ENCODE results near the gene RYR1.

Gene RYR1

GRCh38 chr19:38452430-38453366 lies 19.2 kb downstream of the RYR1 start:
- Histone ChIP-seq H2AFZ (ENCODE audit: low read depth, low read length) (no peak overlapping the region), H3K36me3 (replicated peaks; ENCODE audit: low read depth, low read length) (peaks cover 10% of the 10 kb centered on the region), H3K79me2 (ENCODE audit: low read length) (no peaks in the 10 kb centered on the region), H3K9ac (ENCODE audit: low read length) (no peak overlapping the region), H3K9me3 (ENCODE audit: insufficient read depth, low read length) (no peaks in the 10 kb centered on the region), H3K4me1 (ENCODE audit: low read length) (no peaks in the 10 kb centered on the region), H3K27ac (ENCODE audit: low read length) (no peak overlapping the region), H3K4me3 (ENCODE audit: low read length) (no peak overlapping the region), H3K4me2 (ENCODE audit: low read length) (no peak overlapping the region), H3K27me3 (ENCODE audit: low read depth, low read length) (no peaks in the 10 kb centered on the region), H4K20me1 (ENCODE audit: insufficient read depth, low read length) (peaks cover 4% of the 10 kb centered on the region; the same call in 1 of the 2 replicates)
- TF ChIP-seq EZH2phosphoT487 (IDR thresholded peaks at IDR 0.05; ENCODE audit: low read depth) (no peak), CTCF (IDR thresholded peaks at IDR 0.05; ENCODE audit: low read depth, low read length) (no peak)

GRCh38 chr19:38453596-38453995 lies 20.1 kb downstream of the RYR1 start:
- TF ChIP-seq EZH2phosphoT487 (IDR thresholded peaks at IDR 0.05; ENCODE audit: low read depth) (no peak), CTCF (IDR thresholded peaks at IDR 0.05; ENCODE audit: low read depth, low read length) (no peak)

GRCh38 chr19:38455031-38455430 lies 21.5 kb downstream of the RYR1 start:
- H3K27me3 ChIP-seq (ENCODE audit: low read depth, low read length): no peaks in the 10 kb centered on the region
- H3K9me3 ChIP-seq (ENCODE audit: insufficient read depth, low read length): no peaks in the 10 kb centered on the region
- TF ChIP-seq EZH2phosphoT487 (IDR thresholded peaks at IDR 0.05; ENCODE audit: low read depth) (no peak), CTCF (IDR thresholded peaks at IDR 0.05; ENCODE audit: low read depth, low read length) (no peak)
- H3K79me2 ChIP-seq (ENCODE audit: low read length): no peaks in the 10 kb centered on the region
- H3K4me2 ChIP-seq (ENCODE audit: low read length): no peak overlapping the region
- H3K27ac ChIP-seq (ENCODE audit: low read length): no peak overlapping the region
- H3K4me3 ChIP-seq (ENCODE audit: low read length): no peak overlapping the region
- peaks cover 4% of the 10 kb centered on the region; the same call in 1 of the 2 replicates for H4K20me1 ChIP-seq (ENCODE audit: insufficient read depth, low read length)
- H3K36me3 ChIP-seq (replicated peaks; ENCODE audit: low read depth, low read length): peaks cover 11% of the 10 kb centered on the region
- H2AFZ ChIP-seq (ENCODE audit: low read depth, low read length): no peak overlapping the region
- H3K4me1 ChIP-seq (ENCODE audit: low read length): no peaks in the 10 kb centered on the region
- no peak overlapping the region for H3K9ac ChIP-seq (ENCODE audit: low read length)

More at GRCh38 chr19:38453596-38453995, 20.1 kb downstream of the RYR1 start:
- H3K9ac ChIP-seq (ENCODE audit: low read length): no peak overlapping the region
- peaks cover 4% of the 10 kb centered on the region; the same call in 1 of the 2 replicates for H4K20me1 ChIP-seq (ENCODE audit: insufficient read depth, low read length)
- H3K27ac ChIP-seq (ENCODE audit: low read length): no peak overlapping the region
- no peaks in the 10 kb centered on the region for H3K9me3 ChIP-seq (ENCODE audit: insufficient read depth, low read length)
- no peak overlapping the region for H2AFZ ChIP-seq (ENCODE audit: low read depth, low read length)
- no peaks in the 10 kb centered on the region for H3K79me2 ChIP-seq (ENCODE audit: low read length)
- H3K4me3 ChIP-seq (ENCODE audit: low read length): no peak overlapping the region
- H3K4me1 ChIP-seq (ENCODE audit: low read length): no peaks in the 10 kb centered on the region
- H3K36me3 ChIP-seq (replicated peaks; ENCODE audit: low read depth, low read length): peaks cover 10% of the 10 kb centered on the region
- no peak overlapping the region for H3K4me2 ChIP-seq (ENCODE audit: low read length)
- no peaks in the 10 kb centered on the region for H3K27me3 ChIP-seq (ENCODE audit: low read depth, low read length)

GRCh38 chr19:38457202-38457601 lies 23.7 kb downstream of the RYR1 start:
- H3K4me2 ChIP-seq (ENCODE audit: low read length): no peak overlapping the region
- H3K27me3 ChIP-seq (ENCODE audit: low read depth, low read length): no peaks in the 10 kb centered on the region
- no peak overlapping the region for H3K27ac ChIP-seq (ENCODE audit: low read length)
- no peaks in the 10 kb centered on the region for H3K9me3 ChIP-seq (ENCODE audit: insufficient read depth, low read length)
- peaks cover 13% of the 10 kb centered on the region for H3K36me3 ChIP-seq (replicated peaks; ENCODE audit: low read depth, low read length)
- H4K20me1 ChIP-seq (ENCODE audit: insufficient read depth, low read length): peaks cover 4% of the 10 kb centered on the region; the same call in 1 of the 2 replicates
- H3K79me2 ChIP-seq (ENCODE audit: low read length): no peaks in the 10 kb centered on the region
- H3K4me3 ChIP-seq (ENCODE audit: low read length): no peak overlapping the region
- no peaks in the 10 kb centered on the region for H3K4me1 ChIP-seq (ENCODE audit: low read length)
- no peak overlapping the region for H3K9ac ChIP-seq (ENCODE audit: low read length)
- H2AFZ ChIP-seq (ENCODE audit: low read depth, low read length): no peak overlapping the region
- TF ChIP-seq CTCF (IDR thresholded peaks at IDR 0.05; ENCODE audit: low read depth, low read length) (no peak), EZH2phosphoT487 (IDR thresholded peaks at IDR 0.05; ENCODE audit: low read depth) (no peak)

All from OCI-LY3 (cell line).